CD4-positive, alpha-beta T cell treated with Interferon alpha-2 for 1 hour (primary cell): ENCODE data around the gene KHNYN.
A peak's percentile ranks its signal among the peaks of the same experiment; 100 is the strongest.
"Not testable (repeated sequence)": the region's sequence is repeated elsewhere in the genome, so short reads cannot be mapped to it uniquely, and the experiment has no call there.

Experiments
- DNase-seq, 2 donors: peaks; one replicate each; pipeline ENCODE4 v3.0.0-alpha.2; 2020 to 2022

The KHNYN gene

GRCh38 chr14:24439257-24439656 is 9.5 kb downstream of the KHNYN start:
- no peak for DNase-seq

- DNase-seq = no peak
Measured at GRCh38 chr14:24439830-24440605, 10.3 kb downstream of the KHNYN start.

- DNase-seq = no peak
Measured at GRCh38 chr14:24440606-24441399, 11.0 kb downstream of the KHNYN start.

GRCh38 chr14:24441485-24441884 is 11.7 kb downstream of the KHNYN start:
- DNase-seq = no peak

GRCh38 chr14:24441904-24442239 is 12.1 kb downstream of the KHNYN start:
- no peak for DNase-seq

- DNase-seq = peak; percentile 99
Measured at GRCh38 chr14:24442240-24443052, 12.7 kb downstream of the KHNYN start, which contains the start of gene SDR39U1. Gene SDR39U1, minus strand, starts transcription at chr14:24442776. Its CDS starts 7 bp downstream, at chr14:24442769.

GRCh38 chr14:24443053-24443665 is 13.4 kb downstream of the KHNYN start:
- DNase-seq = no peak

GRCh38 chr14:24450828-24451227 is 21.1 kb downstream of the KHNYN start:
- not testable (repeated sequence) for DNase-seq

GRCh38 chr14:24456980-24457379 is 27.2 kb downstream of the KHNYN start:
- no peak for DNase-seq

- DNase-seq = no peak
Measured at GRCh38 chr14:24458736-24459135, 29.0 kb downstream of the KHNYN start.

GRCh38 chr14:24459331-24459730 is 29.6 kb downstream of the KHNYN start:
- no peak for DNase-seq

- no peak for DNase-seq
Measured at GRCh38 chr14:24461336-24461735, 31.6 kb downstream of the KHNYN start.

GRCh38 chr14:24463017-24463883 is 33.5 kb downstream of the KHNYN start:
- DNase-seq = no peak

GRCh38 chr14:24463884-24464785 is 34.4 kb downstream of the KHNYN start:
- DNase-seq = peak in 1 of 2 donors; percentile 28

GRCh38 chr14:24465368-24465767 is 35.6 kb downstream of the KHNYN start:
- DNase-seq = no peak

- no peak for DNase-seq
Measured at GRCh38 chr14:24465805-24466204, 36.1 kb downstream of the KHNYN start.

- DNase-seq = not testable (repeated sequence)
Measured at GRCh38 chr14:24470450-24470849, 40.7 kb downstream of the KHNYN start.

- no peak for DNase-seq
Measured at GRCh38 chr14:24473211-24473610, 43.5 kb downstream of the KHNYN start.

- no peak for DNase-seq
Measured at GRCh38 chr14:24475261-24475660, 45.5 kb downstream of the KHNYN start.

- not testable (repeated sequence) for DNase-seq
Measured at GRCh38 chr14:24479999-24480398, 50.2 kb downstream of the KHNYN start.
